HG03045 (cell line): ENCODE measurements around the gene LRIG2.
"Not testable (repeated sequence)": the region's sequence is repeated elsewhere in the genome, so short reads cannot be mapped to it uniquely, and the experiment has no call there.

Source experiments
- ATAC-seq: cut with Tn5 transposase; IDR thresholded peaks from one replicate; pipeline ENCODE4 v1.9.1; 2021; ENCODE audit warnings: mild to moderate bottlenecking, moderate library complexity; ENCODE audit not compliant: unreplicated experiment

The LRIG2 gene

DNA sequence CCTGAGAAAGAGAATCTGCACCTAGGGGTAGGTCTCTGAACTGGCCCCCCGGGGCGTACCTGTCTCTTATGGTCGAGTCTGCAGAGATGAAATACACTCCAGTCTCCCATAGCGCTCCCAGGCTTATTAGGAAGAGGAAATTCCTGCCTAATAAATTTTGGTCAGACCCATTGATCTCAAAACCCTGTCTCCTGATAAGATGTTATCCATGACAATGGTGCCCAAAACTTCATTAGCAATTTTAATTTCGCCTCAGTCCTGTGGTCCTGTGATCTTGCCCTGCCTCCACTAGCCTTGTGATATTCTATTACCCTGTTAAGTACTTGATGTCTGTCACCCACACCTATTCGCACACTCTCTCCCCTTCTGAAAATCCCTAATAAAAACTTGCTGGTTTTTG is 85.7 kb downstream of the LRIG2 start:
- ATAC-seq = not testable (repeated sequence)

DNA sequence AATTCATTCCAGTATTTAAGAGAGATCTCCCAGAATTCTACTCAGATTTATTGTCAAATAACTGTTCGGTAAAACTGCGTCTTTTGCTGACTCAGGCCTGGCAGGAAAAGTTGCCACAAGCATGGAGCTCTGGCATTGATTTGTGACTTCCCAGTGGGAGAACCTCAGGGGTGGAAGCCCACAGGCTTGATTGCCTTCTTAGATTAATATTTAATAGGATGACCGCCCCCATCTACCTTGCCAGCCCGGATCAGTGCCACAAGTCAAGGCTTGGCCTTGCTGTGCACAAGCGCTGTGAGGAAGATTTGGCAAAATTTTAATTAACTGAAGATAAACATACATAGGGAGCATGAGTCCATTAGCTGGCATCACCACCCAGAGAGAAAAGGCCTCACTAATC is 93.5 kb downstream of the LRIG2 start:
- ATAC-seq = no peak

DNA sequence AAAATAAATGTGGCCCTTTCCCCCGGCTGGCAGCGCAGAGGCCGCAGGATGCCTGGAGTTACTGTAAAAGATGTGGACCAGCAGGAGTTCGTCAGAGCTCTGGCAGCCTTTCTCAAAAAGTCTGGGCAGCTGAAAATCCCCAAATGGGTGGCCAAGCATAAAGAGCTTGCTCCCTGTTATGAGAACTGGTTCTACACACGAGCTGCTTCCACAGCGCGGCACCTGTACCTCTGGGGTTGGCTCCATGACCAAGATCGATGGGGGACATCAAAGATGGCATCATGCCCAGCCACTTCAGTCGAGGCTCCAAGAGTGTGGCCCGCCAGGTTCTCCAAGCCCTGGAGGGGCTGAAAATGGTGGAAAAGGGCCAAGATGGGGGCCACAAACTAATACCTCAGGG is 95.9 kb downstream of the LRIG2 start:
- no peak for ATAC-seq

DNA sequence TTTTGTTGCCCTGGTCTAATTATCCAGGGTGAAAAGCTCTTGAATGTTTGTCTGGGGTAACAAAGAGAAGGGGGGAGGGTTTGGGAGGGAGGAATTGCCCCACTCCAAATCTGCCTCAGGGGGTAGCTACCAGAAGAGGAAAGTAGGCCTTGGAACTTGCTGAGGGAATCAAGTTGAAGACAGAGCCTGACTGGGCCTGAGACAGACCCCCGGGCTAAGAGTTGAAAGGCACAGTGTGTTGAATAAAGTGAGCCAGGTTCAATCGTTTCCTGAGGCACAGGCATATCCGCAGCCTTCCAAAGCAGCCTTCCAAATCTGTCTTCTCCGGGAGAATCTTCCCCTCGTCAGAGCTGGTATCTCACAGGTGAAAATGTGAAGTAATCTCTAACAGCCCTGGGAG is 96.6 kb downstream of the LRIG2 start:
- ATAC-seq = no peak

DNA sequence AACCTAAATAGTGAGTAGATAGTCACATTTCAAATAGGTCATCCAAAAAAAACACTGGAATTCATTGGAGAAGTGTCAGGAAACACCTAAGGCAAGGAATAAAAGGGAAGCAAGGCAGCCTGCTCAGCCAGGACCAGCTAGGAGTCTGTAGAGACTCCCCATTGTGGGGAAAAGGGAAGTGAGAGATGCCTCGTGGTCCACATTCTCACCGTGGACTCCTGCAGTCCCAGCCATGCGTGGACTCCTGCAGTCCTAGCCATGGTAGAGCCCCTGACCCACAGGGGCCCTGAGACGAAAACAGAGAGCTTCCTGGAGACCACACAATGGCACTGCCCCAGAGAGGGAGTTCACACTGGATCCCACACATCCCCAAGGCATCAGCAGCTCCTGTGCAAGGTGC is 97.5 kb downstream of the LRIG2 start:
- ATAC-seq = no peak

DNA sequence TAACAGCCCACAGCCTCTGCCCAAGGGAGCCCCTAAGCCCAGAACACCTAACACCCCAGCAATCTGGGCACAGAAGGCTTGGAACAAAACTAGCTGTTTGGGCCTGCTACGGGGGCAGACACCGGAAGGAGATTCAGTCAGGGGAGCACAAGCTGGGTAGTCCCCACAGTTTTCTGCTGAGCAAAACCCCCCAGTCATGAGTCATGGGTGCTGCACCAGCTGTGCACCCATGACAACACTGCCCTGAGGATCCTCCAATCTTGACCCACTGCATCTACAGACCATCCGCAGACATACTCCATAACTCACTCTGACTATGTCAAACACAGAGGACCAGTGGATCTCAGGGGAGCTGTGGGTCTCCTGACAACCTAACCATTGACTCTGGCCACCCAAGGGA is 105.1 kb downstream of the LRIG2 start:
- ATAC-seq = peak; percentile 56

DNA sequence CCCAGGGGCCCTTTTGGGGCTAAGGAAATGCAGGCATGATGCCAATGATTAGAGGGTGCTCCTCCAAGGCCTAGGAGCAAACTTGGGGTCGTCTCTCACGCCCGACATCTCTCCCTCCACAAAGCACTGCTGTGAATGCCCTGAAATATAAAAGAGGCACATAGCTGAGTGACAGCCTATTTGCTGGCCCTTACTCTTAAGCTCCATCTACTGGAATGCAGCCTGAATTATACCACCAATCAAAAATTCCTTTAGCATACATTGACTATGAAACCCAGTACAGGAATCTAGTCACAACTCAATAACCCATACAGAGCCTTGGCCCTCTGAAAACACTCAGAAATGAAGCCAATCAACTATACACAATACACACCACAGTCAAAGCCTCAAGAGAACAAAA is 105.5 kb downstream of the LRIG2 start:
- ATAC-seq = no peak
